Nephron progenitor cell (in vitro differentiated cells): ENCODE results near the gene PLS1.
"Not testable (repeated sequence)": the region's sequence is repeated elsewhere in the genome, so short reads cannot be mapped to it uniquely, and the experiment has no call there.

ENCODE experiments used
- DNase-seq: peaks from one replicate; pipeline ENCODE4 v3.0.0; 2021
- H3K27ac Mint-ChIP-seq: 2 replicates; pipeline ENCODE4 v1.8.0; 2021; ENCODE audit warnings: mild to moderate bottlenecking, moderate library complexity, mixed read lengths
- H3K27me3 Mint-ChIP-seq: 2 replicates; pipeline ENCODE4 v1.8.0; 2021; ENCODE audit warnings: mild to moderate bottlenecking, low read depth, mixed read lengths; ENCODE audit not compliant: poor library complexity
- H3K36me3 Mint-ChIP-seq: 2 replicates; pipeline ENCODE4 v1.8.0; 2021; ENCODE audit warnings: low read depth, mixed read lengths
- H3K4me1 Mint-ChIP-seq: 2 replicates; pipeline ENCODE4 v1.8.0; 2021; ENCODE audit warnings: mixed read lengths
- H3K4me3 Mint-ChIP-seq: 2 replicates; pipeline ENCODE4 v1.8.0; 2021; ENCODE audit warnings: mild to moderate bottlenecking, moderate library complexity, mixed read lengths
- H3K9me3 Mint-ChIP-seq: 2 replicates; pipeline ENCODE4 v1.8.0; 2021; ENCODE audit warnings: mild to moderate bottlenecking, moderate library complexity, mixed read lengths
- TF ChIP-seq, protein P1 (sequence below): fragments of 200-600 bp; sonication (generic); IDR thresholded peaks from 2 replicates; pipeline ENCODE4 v1.5.0; 2021; ENCODE audit warnings: antibody characterized with exemption

The PLS1 gene

DNA sequence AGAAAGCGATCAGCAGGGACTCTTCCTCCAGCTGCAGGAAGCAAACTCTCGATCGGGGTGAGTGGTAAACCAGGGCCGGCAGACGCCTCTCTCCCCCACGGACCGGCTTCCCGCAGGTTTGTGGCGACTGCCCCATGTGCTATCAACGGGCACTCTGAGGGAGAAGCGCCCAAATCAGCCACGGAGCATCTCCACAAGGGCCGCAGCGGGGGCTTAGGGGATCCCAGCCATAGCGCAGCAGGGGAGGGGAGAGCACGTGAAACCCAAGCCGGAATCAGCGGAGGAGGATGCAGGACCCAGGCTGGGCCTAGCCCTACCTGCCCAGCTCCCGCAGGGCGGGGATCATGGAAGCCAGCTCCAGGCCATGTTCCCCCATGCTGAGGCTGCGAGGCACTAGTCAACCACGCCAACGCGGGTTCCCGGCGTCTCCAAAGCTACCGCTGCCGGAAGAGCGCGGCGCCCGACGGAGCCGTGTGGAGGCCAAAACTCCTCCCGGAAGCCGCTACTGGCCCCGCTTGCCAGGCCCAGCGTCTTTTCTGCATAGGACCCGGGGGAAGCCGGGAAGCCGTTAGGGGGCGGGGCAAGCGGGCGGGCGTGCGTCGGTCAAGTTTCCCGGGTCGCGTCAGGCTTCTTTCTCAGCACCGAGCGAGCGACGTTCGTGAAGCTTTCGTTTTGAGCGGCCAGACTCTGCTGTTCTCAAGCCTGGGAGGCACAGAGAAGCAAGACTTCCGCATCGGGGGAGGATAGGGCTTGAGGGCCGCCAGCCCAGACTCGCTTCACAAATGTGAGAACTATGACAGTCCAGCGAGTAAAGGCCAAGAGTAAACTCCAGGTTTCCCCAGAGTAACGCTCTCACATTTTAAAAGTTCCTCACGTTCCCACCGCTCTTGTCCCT lies 17.6 kb upstream of the PLS1 start, which contains the start of gene ATR:
Gene ATR (minus strand): TSS at position 405 of the 895 bp plus-strand sequence. CDS start 29 bp downstream, at position 376.
- peak within 1 kb of the TSS; percentile 98 for H3K4me3 Mint-ChIP-seq
- peak within 1 kb of the TSS; percentile 98 for H3K27ac Mint-ChIP-seq
- H3K9me3 Mint-ChIP-seq = no peaks in the 10 kb centered on the region
- peaks cover 37% of the 10 kb centered on the region for H3K4me1 Mint-ChIP-seq
- DNase-seq = peak; percentile 96
- H3K27me3 Mint-ChIP-seq = peaks cover 13% of the 10 kb centered on the region
- peaks cover 5% of the 10 kb centered on the region for H3K36me3 Mint-ChIP-seq
- TF ChIP-seq, protein P1, sequence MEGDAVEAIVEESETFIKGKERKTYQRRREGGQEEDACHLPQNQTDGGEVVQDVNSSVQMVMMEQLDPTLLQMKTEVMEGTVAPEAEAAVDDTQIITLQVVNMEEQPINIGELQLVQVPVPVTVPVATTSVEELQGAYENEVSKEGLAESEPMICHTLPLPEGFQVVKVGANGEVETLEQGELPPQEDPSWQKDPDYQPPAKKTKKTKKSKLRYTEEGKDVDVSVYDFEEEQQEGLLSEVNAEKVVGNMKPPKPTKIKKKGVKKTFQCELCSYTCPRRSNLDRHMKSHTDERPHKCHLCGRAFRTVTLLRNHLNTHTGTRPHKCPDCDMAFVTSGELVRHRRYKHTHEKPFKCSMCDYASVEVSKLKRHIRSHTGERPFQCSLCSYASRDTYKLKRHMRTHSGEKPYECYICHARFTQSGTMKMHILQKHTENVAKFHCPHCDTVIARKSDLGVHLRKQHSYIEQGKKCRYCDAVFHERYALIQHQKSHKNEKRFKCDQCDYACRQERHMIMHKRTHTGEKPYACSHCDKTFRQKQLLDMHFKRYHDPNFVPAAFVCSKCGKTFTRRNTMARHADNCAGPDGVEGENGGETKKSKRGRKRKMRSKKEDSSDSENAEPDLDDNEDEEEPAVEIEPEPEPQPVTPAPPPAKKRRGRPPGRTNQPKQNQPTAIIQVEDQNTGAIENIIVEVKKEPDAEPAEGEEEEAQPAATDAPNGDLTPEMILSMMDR = no peak

DNA sequence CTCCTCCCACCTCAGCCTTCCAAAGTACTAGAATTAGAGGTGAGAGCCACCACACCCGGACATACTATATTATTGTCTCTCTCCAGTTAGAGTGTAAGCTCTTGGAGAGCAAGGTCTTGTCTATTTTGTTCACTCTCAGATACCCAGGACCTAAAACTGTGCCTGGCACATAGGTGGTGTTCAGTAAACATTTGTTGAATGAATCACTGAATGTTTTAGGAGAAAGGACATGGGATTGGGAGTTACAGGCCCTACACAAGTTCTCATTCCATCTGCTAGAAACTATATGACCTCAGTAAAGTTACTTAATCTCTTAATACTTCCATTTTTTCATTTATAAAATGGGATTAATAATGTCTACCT lies 16.2 kb upstream of the PLS1 start:
- peak overlapping the region; percentile 98 for H3K4me3 Mint-ChIP-seq

DNA sequence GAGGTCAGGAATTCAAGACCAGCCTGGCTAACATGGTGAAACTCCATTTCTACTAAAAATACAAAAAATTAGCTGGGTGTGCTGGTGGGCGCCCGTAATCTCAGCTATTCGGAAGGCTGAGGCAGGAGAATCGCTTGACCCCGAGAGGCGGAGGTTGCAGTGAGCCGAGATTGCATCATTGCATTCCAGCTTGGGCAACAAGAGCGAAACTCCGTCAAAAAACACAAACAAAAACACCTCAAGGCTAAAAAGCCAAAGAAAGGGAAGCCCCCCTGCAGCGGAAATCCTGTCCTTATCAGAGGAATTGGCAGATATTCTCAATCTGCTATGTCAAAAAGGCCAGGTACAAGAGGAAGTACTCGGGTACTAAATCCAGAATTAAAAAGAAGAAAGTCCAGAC lies 15.1 kb upstream of the PLS1 start:
- not testable (repeated sequence) for DNase-seq, H3K27ac Mint-ChIP-seq
- peaks cover 30% of the 10 kb centered on the region for H3K4me1 Mint-ChIP-seq

More for the DNA sequence above, 16.2 kb upstream of the PLS1 start:
- peaks cover 37% of the 10 kb centered on the region for H3K4me1 Mint-ChIP-seq
- H3K9me3 Mint-ChIP-seq = no peaks in the 10 kb centered on the region
- TF ChIP-seq, protein P1 = no peak
- no peaks in the 10 kb centered on the region for H3K36me3 Mint-ChIP-seq
- no peak for DNase-seq
- peaks cover 15% of the 10 kb centered on the region for H3K27me3 Mint-ChIP-seq
- no peak overlapping the region for H3K27ac Mint-ChIP-seq

DNA sequence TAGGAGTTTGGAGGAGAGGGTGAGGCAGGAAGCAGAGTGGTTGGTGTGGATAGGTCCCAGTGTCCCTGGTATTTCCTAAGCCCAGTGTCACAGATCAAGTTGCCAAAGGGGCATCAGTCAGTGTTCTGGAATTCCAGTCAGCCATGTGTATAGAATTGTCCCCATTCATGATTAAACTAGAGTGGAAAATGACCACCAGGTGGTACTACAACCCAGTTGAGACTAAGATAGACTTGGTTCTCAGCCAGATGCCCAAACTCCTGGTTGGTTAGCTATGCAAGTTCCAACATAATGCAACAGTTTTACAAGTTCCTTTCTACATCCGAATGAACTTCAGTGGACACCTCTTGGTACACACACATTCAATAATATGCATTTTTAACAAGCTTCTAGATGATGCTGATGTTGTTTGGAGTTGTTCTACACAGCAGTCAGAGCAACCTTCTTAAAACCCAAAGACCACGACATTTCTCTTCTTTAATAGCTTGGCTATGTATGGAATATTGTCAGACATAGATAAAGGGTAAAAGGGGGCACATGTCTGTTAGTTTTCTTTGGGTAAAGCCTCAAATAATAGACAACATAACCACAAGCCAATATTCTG lies 9.3 kb upstream of the PLS1 start:
- Mint-ChIP-seq H3K27ac (no peak overlapping the region), H3K4me1 (no peaks in the 10 kb centered on the region), H3K4me3 (no peak overlapping the region), H3K27me3 (peaks cover 8% of the 10 kb centered on the region), H3K9me3 (no peaks in the 10 kb centered on the region), H3K36me3 (no peaks in the 10 kb centered on the region)
- TF ChIP-seq, protein P1 = peak; percentile 58
- peak; percentile 30 for DNase-seq

More for the DNA sequence above, 15.1 kb upstream of the PLS1 start:
- not testable (repeated sequence) for H3K9me3 Mint-ChIP-seq, H3K36me3 Mint-ChIP-seq, H3K4me3 Mint-ChIP-seq
- H3K27me3 Mint-ChIP-seq = peaks cover 18% of the 10 kb centered on the region

DNA sequence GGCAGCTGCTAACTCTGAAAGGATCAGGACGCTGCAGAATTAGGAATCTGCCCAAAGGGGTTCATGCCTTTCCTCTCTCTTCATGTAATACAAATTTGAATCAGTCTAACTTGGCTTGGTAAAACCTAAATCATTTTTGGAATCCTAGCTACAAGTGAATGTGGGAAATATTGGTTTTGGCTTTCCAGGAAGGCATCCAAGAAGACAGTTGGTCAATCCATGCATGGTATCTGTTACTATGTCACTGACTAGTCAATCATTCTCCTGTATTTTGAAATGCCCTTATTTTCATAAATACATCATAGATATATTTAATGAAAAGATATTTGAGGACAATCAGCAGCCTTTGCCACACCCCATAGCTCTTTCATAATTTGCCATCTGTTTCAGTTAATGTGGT lies 7.5 kb upstream of the PLS1 start:
- TF ChIP-seq, protein P1 = no peak
- H3K27me3 Mint-ChIP-seq = peaks cover 5% of the 10 kb centered on the region
- no peaks in the 10 kb centered on the region for H3K9me3 Mint-ChIP-seq
- no peaks in the 10 kb centered on the region for H3K36me3 Mint-ChIP-seq
- H3K4me1 Mint-ChIP-seq = no peaks in the 10 kb centered on the region
- no peak for DNase-seq
- H3K4me3 Mint-ChIP-seq = no peak overlapping the region
- no peak overlapping the region for H3K27ac Mint-ChIP-seq

DNA sequence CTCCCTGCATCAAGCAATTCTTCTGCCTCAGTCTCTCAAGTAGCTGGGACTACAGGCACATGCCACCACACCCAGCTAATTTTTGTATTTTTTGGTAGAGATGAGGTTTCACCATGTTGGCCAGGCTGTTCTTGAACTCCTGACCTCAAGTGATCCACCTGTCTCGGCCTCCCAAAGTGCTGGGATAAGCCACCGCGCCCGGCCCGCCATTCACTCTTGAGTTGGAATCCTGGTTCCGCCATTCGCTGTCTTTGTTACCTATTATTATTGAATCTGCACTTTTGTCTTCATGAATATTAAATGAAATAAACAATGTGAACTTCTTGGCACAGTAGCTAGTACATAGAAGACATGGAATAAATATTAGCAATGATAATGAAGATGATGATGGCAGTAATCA lies 3.9 kb upstream of the PLS1 start:
- H3K9me3 Mint-ChIP-seq, DNase-seq, H3K27ac Mint-ChIP-seq, H3K27me3 Mint-ChIP-seq, H3K4me3 Mint-ChIP-seq, H3K36me3 Mint-ChIP-seq: not testable (repeated sequence)
- peaks cover 17% of the 10 kb centered on the region for H3K4me1 Mint-ChIP-seq
